Stomach smooth muscle (tissue), 2 donors: ENCODE results near the gene KDM1B.

ENCODE experiments used
- H3K27ac ChIP-seq: one replicate; pipeline ENCODE4 v1.7.0; 2013; ENCODE audit warnings: mild to moderate bottlenecking, low read length, inconsistent platforms
- H3K27me3 ChIP-seq, 2 donors: one replicate each; pipeline ENCODE4 v1.7.0; 2013; ENCODE audit warnings: low read length in 2 of 2; ENCODE audit not compliant: insufficient read depth in 2 of 2, control insufficient read depth in 1 of 2
- H3K36me3 ChIP-seq, 2 donors: one replicate each; pipeline ENCODE4 v1.7.0; 2013; ENCODE audit warnings: low read length in 2 of 2; ENCODE audit not compliant: control insufficient read depth in 2 of 2, insufficient read depth in 2 of 2
- H3K4me1 ChIP-seq: one replicate; pipeline ENCODE4 v1.7.0; 2013; ENCODE audit warnings: low read length; ENCODE audit not compliant: control insufficient read depth, insufficient read depth
- H3K4me3 ChIP-seq, 2 donors: one replicate each; pipeline ENCODE4 v1.7.0; 2013; ENCODE audit warnings: low read length in 2 of 2
- H3K9ac ChIP-seq, 2 donors: one replicate each; pipeline ENCODE4 v1.7.0; 2013; ENCODE audit warnings: low read length in 2 of 2, mild to moderate bottlenecking in 1 of 2
- H3K9me3 ChIP-seq, 2 donors: one replicate each; pipeline ENCODE4 v1.7.0; 2013; ENCODE audit warnings: low read length in 2 of 2; ENCODE audit not compliant: control insufficient read depth in 2 of 2
- donor health status: healthy.
- donor health status: Pancreatic carcinoma.

Gene KDM1B

GRCh38 chr6:18260448-18261106 lies 105.4 kb downstream of the KDM1B start:
- Histone ChIP-seq H3K9ac (no peak overlapping the region), H3K4me1 (peaks cover 15% of the 10 kb centered on the region), H3K36me3 (peaks cover 0 to 6% of the 10 kb centered on the region in 2 donors), H3K4me3 (no peak overlapping the region), H3K9me3 (no peaks in the 10 kb centered on the region), H3K27me3 (no peaks in the 10 kb centered on the region), H3K27ac (no peak overlapping the region)

GRCh38 chr6:18261877-18262276 lies 106.7 kb downstream of the KDM1B start:
- Histone ChIP-seq H3K9ac (no peak overlapping the region), H3K27me3 (no peaks in the 10 kb centered on the region), H3K4me3 (no peak overlapping the region), H3K9me3 (no peaks in the 10 kb centered on the region), H3K4me1 (peaks cover 15% of the 10 kb centered on the region), H3K27ac (no peak overlapping the region), H3K36me3 (peaks cover 0 to 4% of the 10 kb centered on the region in 2 donors)

GRCh38 chr6:18262702-18263417 lies 107.6 kb downstream of the KDM1B start:
- no peaks in the 10 kb centered on the region for H3K36me3 ChIP-seq
- H3K27ac ChIP-seq, result no peak overlapping the region
- no peaks in the 10 kb centered on the region for H3K27me3 ChIP-seq
- H3K4me1 ChIP-seq, result peaks cover 15% of the 10 kb centered on the region
- peak overlapping the region; percentile 73 to 89 for H3K4me3 ChIP-seq
- H3K9me3 ChIP-seq, result no peaks in the 10 kb centered on the region
- peak overlapping the region; percentile 30 to 61 for H3K9ac ChIP-seq

GRCh38 chr6:18263418-18264218 lies 108.4 kb downstream of the KDM1B start:
- Histone ChIP-seq H3K4me1 (peaks cover 15% of the 10 kb centered on the region), H3K9me3 (no peaks in the 10 kb centered on the region), H3K27ac (peak overlapping the region; percentile 71), H3K4me3 (peak overlapping the region; percentile 73 to 89), H3K36me3 (no peaks in the 10 kb centered on the region), H3K27me3 (no peaks in the 10 kb centered on the region), H3K9ac (peak overlapping the region; percentile 61 to 78)

- Histone ChIP-seq H3K9me3 (no peaks in the 10 kb centered on the region), H3K4me3 (peak within 1 kb of the TSS; percentile 84 to 89), H3K27ac (peak within 1 kb of the TSS; percentile 83), H3K9ac (peak within 1 kb of the TSS; percentile 83 to 84), H3K4me1 (peaks cover 15% of the 10 kb centered on the region), H3K27me3 (no peaks in the 10 kb centered on the region), H3K36me3 (no peaks in the 10 kb centered on the region)
These were observed 109.1 kb downstream of the KDM1B start, which contains the start of gene DEK for GRCh38 chr6:18264219-18264922. DEK (minus strand) TSS chr6:18264530; CDS start chr6:18263987, 543 bp downstream.

- H3K36me3 ChIP-seq, result no peaks in the 10 kb centered on the region
- no peaks in the 10 kb centered on the region for H3K27me3 ChIP-seq
- peak overlapping the region; percentile 84 to 89 for H3K4me3 ChIP-seq
- peak overlapping the region; percentile 83 to 84 for H3K9ac ChIP-seq
- peak overlapping the region; percentile 83 for H3K27ac ChIP-seq
- H3K9me3 ChIP-seq, result no peaks in the 10 kb centered on the region
- H3K4me1 ChIP-seq, result peaks cover 15% of the 10 kb centered on the region
These were observed 109.7 kb downstream of the KDM1B start for GRCh38 chr6:18264923-18265377.

GRCh38 chr6:18265787-18266522 lies 110.7 kb downstream of the KDM1B start:
- no peaks in the 10 kb centered on the region for H3K36me3 ChIP-seq
- no peaks in the 10 kb centered on the region for H3K27me3 ChIP-seq
- H3K9me3 ChIP-seq, result no peaks in the 10 kb centered on the region
- H3K4me1 ChIP-seq, result peaks cover 14% of the 10 kb centered on the region
- H3K4me3 ChIP-seq, result no peak overlapping the region
- no peak overlapping the region for H3K27ac ChIP-seq
- H3K9ac ChIP-seq, result no peak overlapping the region

GRCh38 chr6:18266523-18266912 lies 111.3 kb downstream of the KDM1B start:
- Histone ChIP-seq H3K9ac (no peak overlapping the region), H3K36me3 (no peaks in the 10 kb centered on the region), H3K9me3 (no peaks in the 10 kb centered on the region), H3K4me1 (peaks cover 11% of the 10 kb centered on the region), H3K27ac (no peak overlapping the region), H3K27me3 (no peaks in the 10 kb centered on the region), H3K4me3 (no peak overlapping the region)

- no peak overlapping the region for H3K9ac ChIP-seq
- no peaks in the 10 kb centered on the region for H3K36me3 ChIP-seq
- no peaks in the 10 kb centered on the region for H3K9me3 ChIP-seq
These were observed 112.8 kb downstream of the KDM1B start for GRCh38 chr6:18268066-18268465.

More at GRCh38 chr6:18268066-18268465, 112.8 kb downstream of the KDM1B start:
- no peak overlapping the region for H3K4me3 ChIP-seq
- peaks cover under 1% of the 10 kb centered on the region for H3K4me1 ChIP-seq
- no peak overlapping the region for H3K27ac ChIP-seq
- no peaks in the 10 kb centered on the region for H3K27me3 ChIP-seq
